MM.1S (cell line): Measurements from ENCODE around the gene FAM227B.

Experiments
- EZH2 ChIP-seq: fragments of 300-600 bp; sonication (generic); optimal IDR thresholded peaks from 2 replicates; pipeline ENCODE3; 2017; ENCODE audit warnings: low read depth, mild to moderate bottlenecking, antibody characterized with exemption, low read length, mixed read lengths
- TF ChIP-seq, protein P1 (sequence below): fragments of 300-600 bp; sonication (generic); IDR thresholded peaks from 2 replicates; pipeline ENCODE4 v1.5.1; 2016; ENCODE audit warnings: antibody characterized with exemption, low read length, mixed read lengths

DNA sequence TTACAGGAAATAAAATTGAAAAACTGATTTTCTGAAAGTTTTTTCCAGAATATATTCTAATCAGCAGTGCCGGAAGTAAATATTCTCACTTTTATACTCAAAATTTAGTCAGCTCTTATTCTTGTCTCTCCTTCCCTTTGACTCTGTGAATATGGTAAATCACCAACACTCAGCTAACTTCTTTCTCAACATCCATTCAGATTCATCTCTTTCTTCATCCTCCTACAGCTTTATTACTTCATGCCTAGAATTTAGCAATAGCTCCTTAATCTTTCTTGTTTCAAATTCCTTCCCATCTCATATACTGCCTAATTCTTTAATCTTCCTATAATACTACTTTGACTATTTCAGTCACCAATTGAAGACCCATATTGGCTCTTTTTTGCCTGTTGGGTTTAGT, 129.7 kb downstream of the FAM227B start:
- no peak for TF ChIP-seq EZH2
- TF ChIP-seq, protein P1, sequence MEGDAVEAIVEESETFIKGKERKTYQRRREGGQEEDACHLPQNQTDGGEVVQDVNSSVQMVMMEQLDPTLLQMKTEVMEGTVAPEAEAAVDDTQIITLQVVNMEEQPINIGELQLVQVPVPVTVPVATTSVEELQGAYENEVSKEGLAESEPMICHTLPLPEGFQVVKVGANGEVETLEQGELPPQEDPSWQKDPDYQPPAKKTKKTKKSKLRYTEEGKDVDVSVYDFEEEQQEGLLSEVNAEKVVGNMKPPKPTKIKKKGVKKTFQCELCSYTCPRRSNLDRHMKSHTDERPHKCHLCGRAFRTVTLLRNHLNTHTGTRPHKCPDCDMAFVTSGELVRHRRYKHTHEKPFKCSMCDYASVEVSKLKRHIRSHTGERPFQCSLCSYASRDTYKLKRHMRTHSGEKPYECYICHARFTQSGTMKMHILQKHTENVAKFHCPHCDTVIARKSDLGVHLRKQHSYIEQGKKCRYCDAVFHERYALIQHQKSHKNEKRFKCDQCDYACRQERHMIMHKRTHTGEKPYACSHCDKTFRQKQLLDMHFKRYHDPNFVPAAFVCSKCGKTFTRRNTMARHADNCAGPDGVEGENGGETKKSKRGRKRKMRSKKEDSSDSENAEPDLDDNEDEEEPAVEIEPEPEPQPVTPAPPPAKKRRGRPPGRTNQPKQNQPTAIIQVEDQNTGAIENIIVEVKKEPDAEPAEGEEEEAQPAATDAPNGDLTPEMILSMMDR: no peak
